Neuronal stem cell (in vitro differentiated cells): ENCODE measurements around the gene TNS1.
A peak's percentile ranks its signal among the peaks of the same experiment; 100 is the strongest.

Experiments
- DNase-seq: peaks from one replicate; pipeline ENCODE4 v3.0.0-alpha.2; 2013; ENCODE audit warnings: low spot score
- H2AFZ ChIP-seq: one replicate; pipeline ENCODE4 v1.6.1; 2013; ENCODE audit warnings: mild to moderate bottlenecking, low read length, inconsistent platforms
- H2AK5ac ChIP-seq: 2 replicates; pipeline ENCODE4 v1.6.1; 2013; ENCODE audit warnings: low read depth, mild to moderate bottlenecking, inconsistent platforms, low read length, moderate library complexity, mixed read lengths
- H2BK120ac ChIP-seq: 2 replicates; pipeline ENCODE4 v1.6.1; 2013; ENCODE audit warnings: low read depth, mild to moderate bottlenecking, inconsistent platforms, low read length, moderate library complexity, mixed read lengths
- H2BK12ac ChIP-seq: one replicate; pipeline ENCODE4 v1.6.1; 2013; ENCODE audit warnings: low read length, inconsistent platforms
- H2BK15ac ChIP-seq: 2 replicates; pipeline ENCODE4 v1.6.1; 2013; ENCODE audit warnings: mild to moderate bottlenecking, low read length, inconsistent platforms, mixed read lengths
- H2BK5ac ChIP-seq: one replicate; pipeline ENCODE4 v1.6.1; 2013; ENCODE audit warnings: inconsistent platforms, mild to moderate bottlenecking, low read length, moderate library complexity
- H3K14ac ChIP-seq: one replicate; pipeline ENCODE4 v1.6.1; 2013; ENCODE audit warnings: low read length, inconsistent platforms
- H3K18ac ChIP-seq: 2 replicates; pipeline ENCODE4 v1.6.1; 2013; ENCODE audit warnings: low read length, inconsistent platforms
- H3K23ac ChIP-seq: 2 replicates; pipeline ENCODE4 v1.6.1; 2013; ENCODE audit warnings: low read depth, mild to moderate bottlenecking, mixed read lengths, low read length, inconsistent platforms; ENCODE audit not compliant: poor library complexity
- H3K27ac ChIP-seq: replicated peaks from 3 replicates; pipeline ENCODE4 v1.5.1; 2013; ENCODE audit warnings: low read length, inconsistent platforms
- H3K27me3 ChIP-seq, 3 experiments: 2 replicates each; pipeline ENCODE4 v1.6.1; 2013; ENCODE audit warnings: low read length in 3 of 3, mild to moderate bottlenecking in 2 of 3, inconsistent platforms in 1 of 3, low read depth in 1 of 3, mixed read lengths in 1 of 3, moderate library complexity in 1 of 3; ENCODE audit not compliant: control insufficient read depth in 3 of 3, insufficient read depth in 3 of 3
- H3K36me3 ChIP-seq, 2 donors: replicated peaks in 1 of 2; 2 replicates each; pipeline ENCODE4 v1.6.1; 2013; ENCODE audit warnings: low read length in 2 of 2; ENCODE audit not compliant: control insufficient read depth in 2 of 2, insufficient read depth in 2 of 2
- H3K4ac ChIP-seq: 2 replicates; pipeline ENCODE4 v1.6.1; 2013; ENCODE audit warnings: inconsistent platforms, mild to moderate bottlenecking, low read length, moderate library complexity
- H3K4me1 ChIP-seq, 2 donors: 1 replicate in 1 of 2; 2 replicates in 1 of 2; pipeline ENCODE4 v1.6.1; 2013; ENCODE audit warnings: low read length in 2 of 2, low read depth in 1 of 2; ENCODE audit not compliant: control insufficient read depth in 2 of 2, insufficient read depth in 1 of 2
- H3K4me2 ChIP-seq: one replicate; pipeline ENCODE4 v1.6.1; 2013; ENCODE audit warnings: mild to moderate bottlenecking, low read length, inconsistent platforms; ENCODE audit not compliant: insufficient read depth, poor library complexity, severe bottlenecking
- H3K4me3 ChIP-seq, 2 donors: 2 replicates each; pipeline ENCODE4 v1.5.1; 2013; ENCODE audit warnings: low read length in 2 of 2, mild to moderate bottlenecking in 2 of 2, inconsistent platforms in 1 of 2, moderate library complexity in 1 of 2
- H3K79me1 ChIP-seq: one replicate; pipeline ENCODE4 v1.6.1; 2013; ENCODE audit warnings: low read depth, mild to moderate bottlenecking, inconsistent platforms, low read length, moderate library complexity
- H3K9ac ChIP-seq: one replicate; pipeline ENCODE4 v1.6.1; 2013; ENCODE audit warnings: mild to moderate bottlenecking, low read depth, low read length, inconsistent platforms; ENCODE audit not compliant: poor library complexity
- H3K9me3 ChIP-seq, 2 donors: replicated peaks in 1 of 2; 2 replicates each; pipeline versions ENCODE3 to v1.6.1; 2013; ENCODE audit warnings: low read length in 2 of 2, mild to moderate bottlenecking in 2 of 2, inconsistent platforms in 1 of 2, low read depth in 1 of 2, mixed read lengths in 1 of 2, moderate library complexity in 1 of 2; ENCODE audit not compliant: control insufficient read depth in 2 of 2, insufficient read depth in 1 of 2
- H4K8ac ChIP-seq: one replicate; pipeline ENCODE4 v1.6.1; 2013; ENCODE audit warnings: low read depth, mild to moderate bottlenecking, inconsistent platforms, low read length, moderate library complexity
- H4K91ac ChIP-seq: one replicate; pipeline ENCODE4 v1.6.1; 2013; ENCODE audit warnings: low read length, low read depth, mild to moderate bottlenecking, inconsistent platforms; ENCODE audit not compliant: poor library complexity
- WGBS, 2 donors: extraction: QIAGEN DNeasy Blood & Tissue Kit; methylation state at CpG; one replicate each; pipeline ENCODE4 v1.1.7; 2013; ENCODE audit warnings: missing lambda C conversion rate in 2 of 2, mixed read lengths in 1 of 2; ENCODE audit not compliant: insufficient read length in 2 of 2, insufficient replicate concordance in 1 of 2; ENCODE audit errors: extremely low coverage in 2 of 2; 5-methylcytosine and 5-hydroxymethylcytosine counted together

The TNS1 gene

DNA sequence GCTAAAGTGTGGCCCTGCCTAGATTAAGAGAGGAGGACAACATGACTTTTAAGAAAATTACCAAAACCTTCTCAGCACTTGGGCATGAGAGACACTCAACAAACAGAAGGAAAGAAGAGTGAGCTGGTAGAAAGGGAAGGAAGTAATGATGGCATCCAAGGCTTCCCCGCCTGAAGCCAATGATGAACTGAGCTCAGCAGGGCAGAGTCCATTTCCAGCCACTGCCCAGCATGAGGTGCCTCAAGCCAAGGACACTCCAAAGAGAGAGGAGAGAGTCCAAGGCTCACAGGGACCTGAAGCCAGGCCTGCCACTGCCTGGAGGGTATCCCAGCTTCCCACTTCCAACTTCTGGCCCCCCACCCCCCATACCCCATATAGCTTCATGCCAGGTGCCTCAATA, 9.5 kb upstream of the TNS1 start:
- Histone ChIP-seq H2BK12ac (no peak overlapping the region), H3K27ac (no peak overlapping the region), H2BK15ac (no peak overlapping the region), H3K4ac (no peak overlapping the region), H2BK5ac (no peak overlapping the region), H2AFZ (no peak overlapping the region), H3K9ac (no peak overlapping the region), H2BK120ac (no peak overlapping the region), H4K91ac (no peak overlapping the region), H3K14ac (no peak overlapping the region), H3K18ac (no peak overlapping the region), H3K27me3 (peaks cover 0 to 60% (median 29%) of the 10 kb centered on the region in 3 experiments), H3K4me1 (peaks cover 3 to 28% of the 10 kb centered on the region in 2 donors), H3K4me2 (no peak overlapping the region), H2AK5ac (peak overlapping the region; percentile 85), H3K23ac (no peak overlapping the region), H3K36me3 (no peaks in the 10 kb centered on the region), H3K4me3 (no peak overlapping the region), H3K9me3 (no peaks in the 10 kb centered on the region), H4K8ac (no peak overlapping the region), H3K79me1 (no peaks in the 10 kb centered on the region)
- whole genome bisulfite sequencing, 2 donors, result no CpG with 5 or more reads among the region's 1 CpG
- no peak for DNase-seq

DNA sequence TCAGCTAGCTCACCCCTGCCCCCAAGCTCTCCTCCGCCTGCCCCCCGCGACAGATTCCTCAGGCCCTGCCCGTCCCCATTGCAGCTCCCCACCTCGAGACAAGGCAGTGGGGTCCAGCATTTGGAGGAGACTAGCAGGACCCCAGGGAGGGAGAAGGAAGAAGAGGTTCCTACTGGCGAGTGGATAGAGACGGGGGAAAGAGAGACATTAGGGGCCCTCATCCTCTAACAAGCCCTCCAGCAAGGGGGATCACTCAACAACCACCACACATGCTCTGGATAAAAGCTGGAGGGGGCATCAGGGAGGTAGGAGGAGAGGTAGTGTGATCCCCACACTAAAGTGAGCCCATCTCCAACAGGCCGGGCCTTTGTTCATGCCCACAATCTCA, 8.9 kb upstream of the TNS1 start:
- Histone ChIP-seq H2BK120ac (peak overlapping the region; percentile 82), H4K8ac (no peak overlapping the region), H3K23ac (no peak overlapping the region), H2BK15ac (peak overlapping the region; percentile 95), H2AFZ (no peak overlapping the region), H3K9ac (no peak overlapping the region), H3K27ac (no peak overlapping the region), H3K4me2 (no peak overlapping the region), H3K4me1 (peaks cover 3 to 28% of the 10 kb centered on the region in 2 donors), H3K27me3 (peaks cover 0 to 65% (median 29%) of the 10 kb centered on the region in 3 experiments), H2BK5ac (no peak overlapping the region), H3K18ac (peak overlapping the region; percentile 91), H3K36me3 (no peaks in the 10 kb centered on the region), H3K4me3 (no peak overlapping the region), H4K91ac (no peak overlapping the region), H3K79me1 (no peaks in the 10 kb centered on the region), H3K9me3 (no peaks in the 10 kb centered on the region), H2AK5ac (peak overlapping the region; percentile 93), H3K14ac (peak overlapping the region; percentile 63), H2BK12ac (no peak overlapping the region), H3K4ac (no peak overlapping the region)
- WGBS, 2 donors, result no CpG with 5 or more reads among the region's 8 CpGs
- no peak for DNase-seq

DNA sequence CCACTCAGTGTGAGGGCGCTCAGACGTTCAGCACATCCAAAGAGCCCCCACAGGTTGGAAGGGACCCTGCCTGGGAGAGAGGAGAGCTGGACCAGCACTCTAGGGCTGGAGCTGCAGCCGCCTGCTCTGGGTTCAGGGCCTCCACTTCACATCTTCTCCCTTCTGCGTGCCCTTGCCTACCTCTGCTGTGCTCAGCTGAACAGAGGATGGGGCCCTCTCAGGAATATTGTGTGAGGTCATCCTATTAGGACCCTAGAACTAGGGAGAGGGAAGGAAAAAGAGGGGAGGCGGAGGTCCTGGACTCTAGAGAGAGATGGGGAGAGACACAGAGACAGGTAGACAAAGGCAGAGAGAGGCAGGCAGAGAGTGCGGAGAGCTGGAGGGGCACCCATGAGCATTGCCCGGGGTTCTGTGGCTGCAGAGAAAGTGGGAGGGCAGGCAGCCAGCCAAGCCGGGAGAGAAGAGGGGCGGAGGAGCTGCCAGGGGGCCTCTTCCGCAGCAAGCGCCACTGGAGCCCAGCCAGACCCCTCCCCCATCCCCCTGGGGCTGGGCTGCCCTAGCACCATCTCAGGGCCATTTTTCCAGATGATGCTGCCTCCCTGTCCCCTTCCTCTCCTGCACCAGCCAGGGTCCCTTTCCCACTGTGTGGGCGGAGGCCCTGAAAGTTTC, 8.3 kb upstream of the TNS1 start:
- Histone ChIP-seq H4K8ac (no peak overlapping the region), H3K27me3 (peaks cover 0 to 69% (median 29%) of the 10 kb centered on the region in 3 experiments), H3K4me1 (peaks cover 3 to 23% of the 10 kb centered on the region in 2 donors), H3K27ac (no peak overlapping the region), H3K9ac (peak overlapping the region; percentile 75), H3K36me3 (no peaks in the 10 kb centered on the region), H2BK5ac (no peak overlapping the region), H3K4me3 (no peak overlapping the region), H3K79me1 (no peaks in the 10 kb centered on the region), H2BK12ac (peak overlapping the region; percentile 14), H3K18ac (peak overlapping the region; percentile 95), H2BK120ac (peak overlapping the region; percentile 82), H4K91ac (no peak overlapping the region), H2AK5ac (peak overlapping the region; percentile 93), H2AFZ (no peak overlapping the region), H3K4ac (no peak overlapping the region), H3K14ac (peak overlapping the region; percentile 63), H3K4me2 (no peak overlapping the region), H2BK15ac (peak overlapping the region; percentile 95), H3K9me3 (no peaks in the 10 kb centered on the region), H3K23ac (no peak overlapping the region)
- WGBS, 2 donors, result no CpG with 5 or more reads among the region's 12 CpGs
- DNase-seq, result no peak

DNA sequence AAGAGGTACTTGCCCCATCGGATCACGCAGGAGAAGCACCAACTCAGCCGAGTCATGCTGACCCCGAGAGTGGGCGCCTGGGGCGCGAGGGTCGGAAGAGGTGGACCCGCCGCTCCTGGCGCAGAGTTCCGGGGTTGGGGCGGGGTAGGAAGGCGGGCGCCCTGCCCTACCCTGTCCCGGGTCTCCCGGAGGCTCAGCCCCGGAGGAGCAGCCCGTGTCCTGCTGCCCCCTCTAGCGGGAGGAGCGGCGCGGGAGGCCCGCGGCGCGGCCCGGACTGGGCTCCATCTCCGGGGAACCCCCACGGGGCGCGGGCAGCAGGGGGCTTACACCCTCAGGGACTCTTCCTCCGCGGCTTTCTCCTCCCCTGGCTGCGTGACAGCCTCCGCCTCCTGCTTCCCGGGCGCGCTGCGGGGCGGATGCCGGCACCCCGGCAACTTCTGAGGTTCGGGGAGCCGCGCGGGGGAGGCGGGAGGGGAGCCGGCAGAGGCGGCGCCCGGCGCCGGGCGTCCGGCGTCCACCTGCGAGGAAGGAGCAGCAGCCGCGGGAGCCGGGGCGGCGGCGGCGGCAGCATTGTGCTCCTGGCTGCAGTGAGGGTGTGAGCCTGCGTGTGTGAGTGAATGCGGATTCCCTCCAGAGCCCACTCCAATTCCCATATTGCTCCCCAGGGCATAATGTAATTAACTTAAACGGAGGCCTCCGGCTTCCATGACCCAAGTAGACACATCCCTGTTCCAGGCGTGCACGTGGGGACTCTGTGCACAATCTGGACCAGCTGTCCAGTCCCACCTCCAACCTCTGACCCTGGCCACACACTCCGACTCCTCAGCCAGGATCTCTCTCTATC, 7.6 kb upstream of the TNS1 start:
- Histone ChIP-seq H3K9ac (peak overlapping the region; percentile 80), H3K4me2 (peak overlapping the region; percentile 97), H2AK5ac (peak overlapping the region; percentile 64), H4K8ac (no peak overlapping the region), H3K14ac (no peak overlapping the region), H3K27me3 (peaks cover 0 to 76% (median 29%) of the 10 kb centered on the region in 3 experiments), H3K4ac (no peak overlapping the region), H2BK120ac (peak overlapping the region; percentile 53), H3K9me3 (no peaks in the 10 kb centered on the region), H2BK5ac (no peak overlapping the region), H3K4me3 (peak overlapping the region in 1 of 2 donors; percentile 80), H2AFZ (peak overlapping the region; percentile 80), H3K23ac (peak overlapping the region; percentile 26), H2BK15ac (peak overlapping the region; percentile 95), H4K91ac (no peak overlapping the region), H2BK12ac (peak overlapping the region; percentile 14), H3K4me1 (peaks cover 2 to 20% of the 10 kb centered on the region in 2 donors), H3K79me1 (no peaks in the 10 kb centered on the region), H3K36me3 (no peaks in the 10 kb centered on the region), H3K27ac (no peak overlapping the region), H3K18ac (peak overlapping the region; percentile 95)
- no CpG with 5 or more reads among the region's 72 CpGs for whole genome bisulfite sequencing, 2 donors
- DNase-seq, result peak; percentile 51
